Trophoblast cell (in vitro differentiated cells and primary cell): ENCODE measurements around the gene PAK1.

ENCODE experiments used
- DNase-seq, 2 donors: peaks; one replicate each; pipeline ENCODE4 v3.0.0-alpha.2; 2016
- H2AFZ ChIP-seq: 2 replicates; pipeline ENCODE4 v1.6.1; 2013; ENCODE audit warnings: low read length, moderate library complexity, mild to moderate bottlenecking; ENCODE audit not compliant: insufficient read depth, poor library complexity
- H2AK5ac ChIP-seq: 2 replicates; pipeline ENCODE4 v1.6.1; 2013; ENCODE audit warnings: mild to moderate bottlenecking, low read length
- H2BK120ac ChIP-seq: 2 replicates; pipeline ENCODE4 v1.6.1; 2013; ENCODE audit warnings: low read length, mild to moderate bottlenecking, moderate library complexity; ENCODE audit not compliant: insufficient read depth, poor library complexity
- H2BK12ac ChIP-seq: 2 replicates; pipeline ENCODE4 v1.6.1; 2013; ENCODE audit warnings: mild to moderate bottlenecking, low read length, moderate library complexity
- H2BK5ac ChIP-seq: 2 replicates; pipeline ENCODE4 v1.6.1; 2013; ENCODE audit warnings: low read length, low read depth, moderate library complexity, mild to moderate bottlenecking; ENCODE audit not compliant: poor library complexity
- H3K14ac ChIP-seq: 2 replicates; pipeline ENCODE4 v1.6.1; 2013; ENCODE audit warnings: mild to moderate bottlenecking, low read length
- H3K18ac ChIP-seq: 2 replicates; pipeline ENCODE4 v1.6.1; 2013; ENCODE audit warnings: mild to moderate bottlenecking, low read length
- H3K23ac ChIP-seq: 2 replicates; pipeline ENCODE4 v1.6.1; 2013; ENCODE audit warnings: low read length
- H3K27ac ChIP-seq: 2 replicates; pipeline ENCODE4 v1.5.1; 2013; ENCODE audit warnings: low read depth, mild to moderate bottlenecking, inconsistent platforms, low read length, moderate library complexity
- H3K27me3 ChIP-seq: 2 replicates; pipeline ENCODE4 v1.6.1; 2013; ENCODE audit warnings: inconsistent platforms, mild to moderate bottlenecking, low read length, moderate library complexity; ENCODE audit not compliant: insufficient read depth
- H3K36me3 ChIP-seq, 2 experiments: 1 replicate in 1 of 2; 2 replicates in 1 of 2; pipeline ENCODE4 v1.6.1; 2013; ENCODE audit warnings: low read length in 2 of 2, mild to moderate bottlenecking in 2 of 2, moderate library complexity in 1 of 2; ENCODE audit not compliant: insufficient read depth in 2 of 2, control insufficient read depth in 1 of 2
- H3K4ac ChIP-seq: 2 replicates; pipeline ENCODE4 v1.6.1; 2013; ENCODE audit warnings: low read depth, mild to moderate bottlenecking, low read length, moderate library complexity
- H3K4me1 ChIP-seq, 2 experiments: 1 replicate in 1 of 2; 2 replicates in 1 of 2; pipeline ENCODE4 v1.6.1; 2013; ENCODE audit warnings: low read length in 2 of 2, mild to moderate bottlenecking in 2 of 2, moderate library complexity in 1 of 2; ENCODE audit not compliant: insufficient read depth in 2 of 2, control insufficient read depth in 1 of 2
- H3K4me2 ChIP-seq: 2 replicates; pipeline ENCODE4 v1.6.1; 2013; ENCODE audit warnings: inconsistent platforms, mild to moderate bottlenecking, low read length, moderate library complexity
- H3K4me3 ChIP-seq: 2 replicates; pipeline ENCODE4 v1.5.1; 2013; ENCODE audit warnings: mild to moderate bottlenecking, low read depth, low read length, inconsistent platforms
- H3K79me1 ChIP-seq: one replicate; pipeline ENCODE4 v1.6.1; 2013; ENCODE audit warnings: low read length
- H3K79me2 ChIP-seq: 2 replicates; pipeline ENCODE4 v1.6.1; 2013; ENCODE audit warnings: low read length, mild to moderate bottlenecking; ENCODE audit not compliant: control insufficient read depth, insufficient read depth, poor library complexity
- H3K9ac ChIP-seq: 2 replicates; pipeline ENCODE4 v1.6.1; 2013; ENCODE audit warnings: mild to moderate bottlenecking, low read length
- H3K9me3 ChIP-seq: 2 replicates; pipeline ENCODE4 v1.6.1; 2013; ENCODE audit warnings: low read depth, mild to moderate bottlenecking, control low read depth, inconsistent platforms, low read length; ENCODE audit not compliant: insufficient read depth
- H4K12ac ChIP-seq: 2 replicates; pipeline ENCODE4 v1.6.1; 2013; ENCODE audit warnings: low read depth, mild to moderate bottlenecking, low read length, moderate library complexity
- H4K8ac ChIP-seq: 2 replicates; pipeline ENCODE4 v1.6.1; 2013; ENCODE audit warnings: low read depth, mild to moderate bottlenecking, low read length, moderate library complexity
- H4K91ac ChIP-seq: one replicate; pipeline ENCODE4 v1.6.1; 2013; ENCODE audit warnings: low read depth, mild to moderate bottlenecking, low read length, moderate library complexity
- WGBS: extraction: QIAGEN DNeasy Blood & Tissue Kit; methylation state at CpG from one replicate; pipeline ENCODE4 v1.1.7; 2013; ENCODE audit warnings: missing lambda C conversion rate; ENCODE audit not compliant: insufficient read length, insufficient coverage; ENCODE audit errors: extremely low coverage; 5-methylcytosine and 5-hydroxymethylcytosine counted together

The PAK1 gene

GRCh38 chr11:77468527-77468926 is 5.4 kb downstream of the PAK1 start:
- Histone ChIP-seq H3K27me3 (no peaks in the 10 kb centered on the region), H2BK120ac (no peak overlapping the region), H3K79me2 (peaks cover 7% of the 10 kb centered on the region), H3K4me1 (peaks cover 8 to 11% of the 10 kb centered on the region in 2 experiments), H3K18ac (no peak overlapping the region), H3K4me2 (no peak overlapping the region), H3K4me3 (no peak overlapping the region), H2BK5ac (no peak overlapping the region), H3K9ac (no peak overlapping the region), H3K9me3 (no peaks in the 10 kb centered on the region), H2AFZ (no peak overlapping the region), H4K8ac (no peak overlapping the region), H3K79me1 (peaks cover 9% of the 10 kb centered on the region), H4K12ac (no peak overlapping the region), H2AK5ac (no peak overlapping the region), H3K36me3 (peaks cover 0 to 2% of the 10 kb centered on the region in 2 experiments), H3K27ac (no peak overlapping the region), H3K4ac (no peak overlapping the region), H3K14ac (no peak overlapping the region), H4K91ac (no peak overlapping the region), H3K23ac (no peak overlapping the region), H2BK12ac (no peak overlapping the region)
- DNase-seq: no peak
- no CpG with 5 or more reads among the region's 1 CpG for WGBS

- no CpG with 5 or more reads among the region's 2 CpGs for WGBS
- no peak overlapping the region for H4K12ac ChIP-seq
- no peak overlapping the region for H3K4me3 ChIP-seq
- no peak overlapping the region for H3K14ac ChIP-seq
- peaks cover 0 to 2% of the 10 kb centered on the region in 2 experiments for H3K36me3 ChIP-seq
- no peak overlapping the region for H4K91ac ChIP-seq
- no peak overlapping the region for H3K4me2 ChIP-seq
- H3K79me1 ChIP-seq: peaks cover 4% of the 10 kb centered on the region
- H4K8ac ChIP-seq: no peak overlapping the region
- H3K9me3 ChIP-seq: no peaks in the 10 kb centered on the region
- H3K4me1 ChIP-seq: peaks cover 8 to 11% of the 10 kb centered on the region in 2 experiments
- no peak overlapping the region for H3K18ac ChIP-seq
- no peak overlapping the region for H2BK5ac ChIP-seq
- no peak overlapping the region for H2BK120ac ChIP-seq
- DNase-seq: no peak
- H2BK12ac ChIP-seq: no peak overlapping the region
- no peak overlapping the region for H2AFZ ChIP-seq
- no peak overlapping the region for H2AK5ac ChIP-seq
- H3K27ac ChIP-seq: no peak overlapping the region
- no peak overlapping the region for H3K4ac ChIP-seq
- H3K23ac ChIP-seq: no peak overlapping the region
- H3K9ac ChIP-seq: no peak overlapping the region
- H3K27me3 ChIP-seq: no peaks in the 10 kb centered on the region
- peaks cover 2% of the 10 kb centered on the region for H3K79me2 ChIP-seq
These were observed 5.9 kb downstream of the PAK1 start for GRCh38 chr11:77467993-77468392.

- no CpG with 5 or more reads among the region's 1 CpG for WGBS
- Histone ChIP-seq H3K4me3 (no peak overlapping the region), H3K36me3 (peaks cover 0 to 2% of the 10 kb centered on the region in 2 experiments), H4K12ac (no peak overlapping the region), H2BK12ac (no peak overlapping the region), H3K23ac (no peak overlapping the region), H4K91ac (no peak overlapping the region), H3K9me3 (no peaks in the 10 kb centered on the region), H3K27me3 (no peaks in the 10 kb centered on the region), H4K8ac (no peak overlapping the region), H3K4me2 (no peak overlapping the region), H3K4ac (peak overlapping the region; percentile 55), H3K14ac (no peak overlapping the region), H3K27ac (no peak overlapping the region), H2AFZ (no peak overlapping the region), H3K79me2 (no peaks in the 10 kb centered on the region), H3K4me1 (peaks cover 11 to 12% of the 10 kb centered on the region in 2 experiments), H2BK5ac (no peak overlapping the region), H3K18ac (no peak overlapping the region), H2AK5ac (no peak overlapping the region), H3K9ac (no peak overlapping the region), H3K79me1 (no peaks in the 10 kb centered on the region), H2BK120ac (no peak overlapping the region)
- no peak for DNase-seq
These were observed 6.7 kb downstream of the PAK1 start for GRCh38 chr11:77467233-77467632.

- H3K36me3 ChIP-seq: no peaks in the 10 kb centered on the region
- H2BK120ac ChIP-seq: no peak overlapping the region
- H3K27ac ChIP-seq: no peak overlapping the region
- no peak overlapping the region for H2AK5ac ChIP-seq
- H2BK12ac ChIP-seq: peak overlapping the region; percentile 58
- H3K79me2 ChIP-seq: no peaks in the 10 kb centered on the region
- H3K4me2 ChIP-seq: no peak overlapping the region
- H2BK5ac ChIP-seq: no peak overlapping the region
- no peak overlapping the region for H4K8ac ChIP-seq
- H3K4me3 ChIP-seq: no peak overlapping the region
- H2AFZ ChIP-seq: no peak overlapping the region
- H3K9me3 ChIP-seq: no peaks in the 10 kb centered on the region
- no peak overlapping the region for H3K14ac ChIP-seq
- H3K18ac ChIP-seq: no peak overlapping the region
- WGBS: no CpG with 5 or more reads among the region's 5 CpGs
- no peak overlapping the region for H3K4ac ChIP-seq
- H3K27me3 ChIP-seq: no peaks in the 10 kb centered on the region
- no peak overlapping the region for H3K9ac ChIP-seq
- no peaks in the 10 kb centered on the region for H3K79me1 ChIP-seq
- H4K12ac ChIP-seq: no peak overlapping the region
- peaks cover under 1 to 3% of the 10 kb centered on the region in 2 experiments for H3K4me1 ChIP-seq
- no peak overlapping the region for H3K23ac ChIP-seq
- H4K91ac ChIP-seq: no peak overlapping the region
- DNase-seq: no peak
These were observed 16.6 kb downstream of the PAK1 start for GRCh38 chr11:77457340-77457739.
